Neural crest cell (in vitro differentiated cells): Measurements from ENCODE around the gene DCUN1D2. TPM values are rescaled to one million over a fixed set of nuclear protein-coding genes. Genes with fewer than 3 reads are reported as not detected.

ENCODE experiments used
- DNase-seq: peaks from one replicate; pipeline ENCODE4 v3.0.0; 2021; ENCODE audit warnings: low read depth, mixed read lengths, low spot score
- H3K27ac Mint-ChIP-seq: one replicate; pipeline ENCODE4 v1.8.0; 2021; ENCODE audit warnings: mild to moderate bottlenecking, mixed read lengths; ENCODE audit not compliant: unreplicated experiment
- H3K27me3 Mint-ChIP-seq: 2 replicates; pipeline ENCODE4 v1.8.0; 2021; ENCODE audit warnings: low read depth, mild to moderate bottlenecking, mixed read lengths
- H3K36me3 Mint-ChIP-seq: 2 replicates; pipeline ENCODE4 v1.8.0; 2021; ENCODE audit warnings: low read depth, mild to moderate bottlenecking, mixed read lengths
- H3K4me1 Mint-ChIP-seq: 2 replicates; pipeline ENCODE4 v1.8.0; 2021; ENCODE audit warnings: mixed read lengths
- H3K4me3 Mint-ChIP-seq: one replicate; pipeline ENCODE4 v1.8.0; 2021; ENCODE audit warnings: mild to moderate bottlenecking, mixed read lengths
- H3K9me3 Mint-ChIP-seq: 2 replicates; pipeline ENCODE4 v1.8.0; 2021; ENCODE audit warnings: mixed read lengths
- total RNA-seq: library from RNA; stranded (reverse); gene quantifications from 2 replicates; pipeline ENCODE4 v1.2.1, GENCODE V29; 2021
- TF ChIP-seq, protein P1 (sequence below): fragments of 200-600 bp; sonication (generic); conservative IDR thresholded peaks from 2 replicates; pipeline ENCODE4 v1.5.0; 2021; ENCODE audit warnings: antibody characterized with exemption, mild to moderate bottlenecking

The DCUN1D2 gene
- total RNA-seq, 1 donor from 2014 or later = 32.1 TPM

DNA sequence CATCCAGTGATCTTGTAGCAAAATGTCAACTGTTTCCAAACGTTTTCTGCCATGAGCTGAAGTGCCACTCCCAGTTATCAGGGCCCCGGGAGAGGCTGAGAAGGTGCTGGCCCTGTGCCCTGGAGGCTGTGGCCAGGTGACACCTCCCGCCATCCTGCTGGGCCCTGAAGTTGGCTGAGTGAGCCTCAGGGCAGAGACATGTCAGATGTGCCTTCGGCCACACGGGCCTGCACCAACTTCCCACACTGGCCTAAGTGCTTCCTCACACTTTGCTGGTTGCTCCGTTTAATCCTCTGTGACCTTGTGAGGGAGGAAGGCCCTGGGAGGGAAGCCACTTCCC, 42.0 kb downstream of the DCUN1D2 start:
- no peak for DNase-seq
- Mint-ChIP-seq H3K9me3 (no peaks in the 10 kb centered on the region), H3K36me3 (peaks cover 7% of the 10 kb centered on the region), H3K27ac (no peak overlapping the region), H3K4me3 (no peak overlapping the region), H3K27me3 (no peaks in the 10 kb centered on the region), H3K4me1 (peaks cover 4% of the 10 kb centered on the region)
- TF ChIP-seq, protein P1, sequence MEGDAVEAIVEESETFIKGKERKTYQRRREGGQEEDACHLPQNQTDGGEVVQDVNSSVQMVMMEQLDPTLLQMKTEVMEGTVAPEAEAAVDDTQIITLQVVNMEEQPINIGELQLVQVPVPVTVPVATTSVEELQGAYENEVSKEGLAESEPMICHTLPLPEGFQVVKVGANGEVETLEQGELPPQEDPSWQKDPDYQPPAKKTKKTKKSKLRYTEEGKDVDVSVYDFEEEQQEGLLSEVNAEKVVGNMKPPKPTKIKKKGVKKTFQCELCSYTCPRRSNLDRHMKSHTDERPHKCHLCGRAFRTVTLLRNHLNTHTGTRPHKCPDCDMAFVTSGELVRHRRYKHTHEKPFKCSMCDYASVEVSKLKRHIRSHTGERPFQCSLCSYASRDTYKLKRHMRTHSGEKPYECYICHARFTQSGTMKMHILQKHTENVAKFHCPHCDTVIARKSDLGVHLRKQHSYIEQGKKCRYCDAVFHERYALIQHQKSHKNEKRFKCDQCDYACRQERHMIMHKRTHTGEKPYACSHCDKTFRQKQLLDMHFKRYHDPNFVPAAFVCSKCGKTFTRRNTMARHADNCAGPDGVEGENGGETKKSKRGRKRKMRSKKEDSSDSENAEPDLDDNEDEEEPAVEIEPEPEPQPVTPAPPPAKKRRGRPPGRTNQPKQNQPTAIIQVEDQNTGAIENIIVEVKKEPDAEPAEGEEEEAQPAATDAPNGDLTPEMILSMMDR = no peak

DNA sequence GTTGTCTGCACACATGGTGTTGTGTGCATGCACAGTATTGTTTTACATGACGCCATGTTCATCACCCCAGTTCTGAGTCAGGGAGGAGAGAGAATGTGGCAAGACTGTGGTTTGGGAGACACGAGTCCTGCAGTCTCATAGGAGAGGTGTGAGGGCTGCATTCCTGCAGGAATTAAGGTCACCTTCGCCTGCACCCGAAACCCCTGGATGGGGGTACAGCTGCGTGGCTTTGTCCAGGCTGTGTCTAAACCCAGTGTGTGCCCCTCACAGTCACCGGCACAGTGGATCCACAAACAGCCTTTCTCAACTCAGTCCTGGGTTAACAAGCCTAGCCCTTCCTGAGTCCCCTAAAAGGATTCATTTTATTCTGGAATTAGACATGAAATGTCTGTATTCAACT, 42.9 kb downstream of the DCUN1D2 start:
- TF ChIP-seq, protein P1 = no peak
- Mint-ChIP-seq H3K27ac (no peak overlapping the region), H3K27me3 (no peaks in the 10 kb centered on the region), H3K36me3 (peaks cover 13% of the 10 kb centered on the region), H3K4me3 (no peak overlapping the region), H3K4me1 (no peaks in the 10 kb centered on the region), H3K9me3 (peaks cover 2% of the 10 kb centered on the region)
- no peak for DNase-seq

DNA sequence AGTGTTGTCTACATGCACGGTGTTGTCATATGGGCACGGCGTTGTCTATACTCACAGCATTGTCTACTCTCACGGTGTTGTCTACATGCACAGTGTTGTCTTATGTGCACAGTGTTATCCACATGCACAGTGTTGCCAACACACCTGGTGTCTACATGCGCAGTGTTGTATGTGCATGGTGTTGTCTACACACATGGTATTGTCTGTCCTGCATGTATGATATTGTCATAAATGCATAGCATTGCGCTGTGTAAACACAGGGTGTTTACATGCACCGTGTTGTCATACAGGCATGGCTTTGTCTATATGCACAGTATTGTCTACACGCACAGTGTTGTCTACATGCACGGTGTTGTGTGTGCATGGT, 44.0 kb downstream of the DCUN1D2 start:
- Mint-ChIP-seq H3K4me3 (no peak overlapping the region), H3K9me3 (peaks cover 2% of the 10 kb centered on the region), H3K27me3 (no peaks in the 10 kb centered on the region), H3K27ac (no peak overlapping the region), H3K4me1 (no peaks in the 10 kb centered on the region), H3K36me3 (peaks cover 21% of the 10 kb centered on the region)
- TF ChIP-seq, protein P1 = no peak
- no peak for DNase-seq

DNA sequence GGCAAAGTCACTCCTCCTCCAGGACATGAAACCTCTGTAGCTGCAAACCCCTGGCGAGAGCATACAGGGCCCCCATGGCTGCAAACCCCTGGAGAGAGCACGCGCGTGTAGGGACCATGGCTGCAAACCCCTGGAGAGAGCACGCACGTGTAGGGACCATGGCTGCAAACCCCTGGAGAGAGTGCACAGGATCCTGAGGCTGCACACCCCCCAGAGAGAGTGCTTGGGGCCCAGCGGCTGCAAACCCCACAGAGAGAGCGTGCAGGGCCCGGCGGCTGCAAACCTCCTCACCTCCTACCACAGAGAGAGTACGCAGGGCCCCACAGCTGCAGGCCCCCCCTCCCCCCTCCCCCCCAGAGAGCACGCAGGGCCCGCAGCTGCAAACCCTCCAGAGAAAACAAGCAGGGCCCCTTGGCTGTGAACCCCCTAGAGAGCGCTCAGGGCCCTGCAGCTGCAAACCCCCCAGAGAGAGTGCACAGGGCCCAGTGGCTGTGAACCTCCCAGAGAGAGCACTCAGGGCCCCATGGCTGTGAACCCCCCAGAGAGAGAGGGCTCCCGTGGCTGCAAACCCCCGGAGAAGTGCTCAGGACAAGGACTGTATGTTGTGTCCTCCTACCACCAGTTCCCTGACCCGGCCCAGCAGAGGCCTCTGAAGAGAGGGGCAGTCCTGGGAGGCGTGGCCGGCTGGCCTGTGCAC, 44.6 kb downstream of the DCUN1D2 start:
- Mint-ChIP-seq H3K27ac (no peak overlapping the region), H3K4me3 (no peak overlapping the region), H3K4me1 (no peaks in the 10 kb centered on the region), H3K36me3 (peaks cover 24% of the 10 kb centered on the region), H3K9me3 (peaks cover 4% of the 10 kb centered on the region), H3K27me3 (no peaks in the 10 kb centered on the region)
- TF ChIP-seq, protein P1 = no peak
- DNase-seq = no peak

DNA sequence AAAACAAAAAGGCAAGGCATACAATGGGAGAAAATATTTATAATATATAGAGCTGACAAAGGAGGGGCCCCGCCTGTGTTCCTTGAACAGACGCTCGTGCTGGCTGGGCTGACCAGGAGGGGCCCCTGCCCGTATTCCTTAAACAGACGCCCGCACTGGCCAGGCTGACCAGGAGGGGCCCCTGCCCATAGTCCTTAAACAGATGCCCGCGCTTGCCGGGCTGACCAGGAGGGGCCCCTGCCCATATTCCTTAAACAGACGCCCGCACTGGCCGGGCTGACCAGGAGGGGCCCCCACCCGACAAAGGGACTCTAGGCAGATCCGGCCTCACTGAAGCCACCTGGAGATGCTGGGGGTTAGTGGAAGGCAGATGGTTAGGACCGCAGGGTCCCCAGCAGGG, 46.5 kb downstream of the DCUN1D2 start:
- DNase-seq = no peak
- no peak overlapping the region for H3K4me3 Mint-ChIP-seq
- H3K27ac Mint-ChIP-seq = no peak overlapping the region
- TF ChIP-seq, protein P1 = no peak
- no peaks in the 10 kb centered on the region for H3K4me1 Mint-ChIP-seq
- H3K27me3 Mint-ChIP-seq = no peaks in the 10 kb centered on the region
- H3K36me3 Mint-ChIP-seq = peaks cover 24% of the 10 kb centered on the region
- peaks cover 4% of the 10 kb centered on the region for H3K9me3 Mint-ChIP-seq
